BLaER1 (cell line): ENCODE measurements around the gene ATP13A2.

Experiments used
- H3K27ac ChIP-seq: shearing (Covaris generic); formaldehyde crosslinking; 2 replicates; pipeline ENCODE4 v1.8.1; 2022
- H3K27me3 ChIP-seq: shearing (Covaris generic); formaldehyde crosslinking; 2 replicates; pipeline ENCODE4 v1.8.1; 2022
- H3K36me3 ChIP-seq: shearing (Covaris generic); formaldehyde crosslinking; 2 replicates; pipeline ENCODE4 v1.8.1; 2022
- H3K4me1 ChIP-seq: shearing (Covaris generic); formaldehyde crosslinking; 2 replicates; pipeline ENCODE4 v1.8.1; 2022
- H3K4me2 ChIP-seq: shearing (Covaris generic); formaldehyde crosslinking; 2 replicates; pipeline ENCODE4 v1.8.1; 2022
- H3K4me3 ChIP-seq: shearing (Covaris generic); formaldehyde crosslinking; 2 replicates; pipeline ENCODE4 v1.8.1; 2022
- H3K9ac ChIP-seq: shearing (Covaris generic); formaldehyde crosslinking; 2 replicates; pipeline ENCODE4 v1.8.1; 2022
- H3K9me3 ChIP-seq: shearing (Covaris generic); formaldehyde crosslinking; 2 replicates; pipeline ENCODE4 v1.8.1; 2022
- H4K20me1 ChIP-seq: shearing (Covaris generic); formaldehyde crosslinking; 2 replicates; pipeline ENCODE4 v1.8.1; 2022
- Cebpa-rat ChIP-seq: shearing (Covaris generic); IDR thresholded peaks from 2 replicates; pipeline ENCODE4 v1.8.1; 2022

ATP13A2 gene

GRCh38 chr1:16993521-16994038 lies 18.1 kb downstream of the ATP13A2 start:
- Histone ChIP-seq H3K4me3 (no peak overlapping the region), H3K36me3 (peaks cover 54% of the 10 kb centered on the region), H3K27ac (no peak overlapping the region), H3K4me1 (peaks cover 21% of the 10 kb centered on the region), H3K27me3 (no peaks in the 10 kb centered on the region), H4K20me1 (no peaks in the 10 kb centered on the region; the same call in 1 of the 2 replicates), H3K9me3 (no peaks in the 10 kb centered on the region), H3K4me2 (peak overlapping the region; percentile 36), H3K9ac (no peak overlapping the region)
- no peak for TF ChIP-seq Cebpa-rat

- peaks cover 21% of the 10 kb centered on the region for H3K4me1 ChIP-seq
- no peak for TF ChIP-seq Cebpa-rat
Measured at GRCh38 chr1:16992675-16993074, 19.1 kb downstream of the ATP13A2 start.

GRCh38 chr1:16992102-16992501 lies 19.6 kb downstream of the ATP13A2 start:
- no peak overlapping the region for H3K4me3 ChIP-seq
- peaks cover 61% of the 10 kb centered on the region for H3K36me3 ChIP-seq
- no peak overlapping the region for H3K27ac ChIP-seq
- H4K20me1 ChIP-seq = no peaks in the 10 kb centered on the region; the same call in 1 of the 2 replicates
- H3K27me3 ChIP-seq = no peaks in the 10 kb centered on the region
- no peaks in the 10 kb centered on the region for H3K9me3 ChIP-seq
- H3K4me1 ChIP-seq = peaks cover 21% of the 10 kb centered on the region
- H3K9ac ChIP-seq = no peak overlapping the region
- no peak for TF ChIP-seq Cebpa-rat
- H3K4me2 ChIP-seq = no peak overlapping the region

More at GRCh38 chr1:16992675-16993074, 19.1 kb downstream of the ATP13A2 start:
- Histone ChIP-seq H3K4me2 (peak overlapping the region; percentile 36), H3K4me3 (no peak overlapping the region), H3K27me3 (no peaks in the 10 kb centered on the region), H4K20me1 (no peaks in the 10 kb centered on the region; the same call in 1 of the 2 replicates), H3K9me3 (no peaks in the 10 kb centered on the region), H3K9ac (no peak overlapping the region), H3K27ac (no peak overlapping the region), H3K36me3 (peaks cover 56% of the 10 kb centered on the region)

GRCh38 chr1:16991571-16991970 lies 20.2 kb downstream of the ATP13A2 start:
- no peak for TF ChIP-seq Cebpa-rat
- H3K9ac ChIP-seq = no peak overlapping the region
- no peaks in the 10 kb centered on the region for H3K27me3 ChIP-seq
- H3K9me3 ChIP-seq = no peaks in the 10 kb centered on the region
- H3K4me3 ChIP-seq = no peak overlapping the region
- H4K20me1 ChIP-seq = no peaks in the 10 kb centered on the region; the same call in 1 of the 2 replicates
- H3K36me3 ChIP-seq = peaks cover 61% of the 10 kb centered on the region
- no peak overlapping the region for H3K4me2 ChIP-seq
- peaks cover 21% of the 10 kb centered on the region for H3K4me1 ChIP-seq
- H3K27ac ChIP-seq = no peak overlapping the region

GRCh38 chr1:16989676-16990391 lies 21.9 kb downstream of the ATP13A2 start:
- Histone ChIP-seq H3K27ac (no peak overlapping the region), H4K20me1 (no peaks in the 10 kb centered on the region; the same call in 1 of the 2 replicates), H3K4me1 (peaks cover 35% of the 10 kb centered on the region), H3K9ac (no peak overlapping the region), H3K36me3 (peaks cover 55% of the 10 kb centered on the region), H3K4me3 (no peak overlapping the region), H3K9me3 (no peaks in the 10 kb centered on the region), H3K4me2 (no peak overlapping the region), H3K27me3 (no peaks in the 10 kb centered on the region)
- TF ChIP-seq Cebpa-rat = no peak

GRCh38 chr1:16988210-16988609 lies 23.5 kb downstream of the ATP13A2 start:
- H3K36me3 ChIP-seq = peaks cover 53% of the 10 kb centered on the region
- H3K4me2 ChIP-seq = no peak overlapping the region
- no peak overlapping the region for H3K27ac ChIP-seq
- H3K4me3 ChIP-seq = no peak overlapping the region
- H4K20me1 ChIP-seq = no peaks in the 10 kb centered on the region; the same call in 1 of the 2 replicates
- no peaks in the 10 kb centered on the region for H3K9me3 ChIP-seq
- H3K9ac ChIP-seq = no peak overlapping the region
- no peaks in the 10 kb centered on the region for H3K27me3 ChIP-seq
- peaks cover 29% of the 10 kb centered on the region for H3K4me1 ChIP-seq
- TF ChIP-seq Cebpa-rat = no peak

GRCh38 chr1:16986962-16987361 lies 24.8 kb downstream of the ATP13A2 start:
- Histone ChIP-seq H3K4me2 (no peak overlapping the region), H3K27me3 (0 out of 2 replicates have a peak, but pooled peaks cover 1% of the 10 kb centered on the region), H3K9ac (no peak overlapping the region), H3K4me1 (peaks cover 18% of the 10 kb centered on the region), H4K20me1 (no peaks in the 10 kb centered on the region; the same call in 1 of the 2 replicates), H3K9me3 (no peaks in the 10 kb centered on the region), H3K36me3 (peaks cover 49% of the 10 kb centered on the region), H3K4me3 (no peak overlapping the region), H3K27ac (no peak overlapping the region)
- TF ChIP-seq Cebpa-rat = no peak

GRCh38 chr1:16986560-16986959 lies 25.2 kb downstream of the ATP13A2 start:
- Histone ChIP-seq H4K20me1 (no peaks in the 10 kb centered on the region), H3K4me2 (no peak overlapping the region), H3K9ac (no peak overlapping the region), H3K4me3 (no peak overlapping the region), H3K27me3 (peaks cover 5% of the 10 kb centered on the region; the same call in 1 of the 2 replicates), H3K4me1 (peaks cover 18% of the 10 kb centered on the region), H3K9me3 (no peaks in the 10 kb centered on the region), H3K36me3 (peaks cover 45% of the 10 kb centered on the region), H3K27ac (no peak overlapping the region)
- TF ChIP-seq Cebpa-rat = no peak

- TF ChIP-seq Cebpa-rat = no peak
Measured at GRCh38 chr1:16986113-16986512, 25.6 kb downstream of the ATP13A2 start.

GRCh38 chr1:16984717-16985116 lies 27.0 kb downstream of the ATP13A2 start:
- Histone ChIP-seq H3K36me3 (peaks cover 38% of the 10 kb centered on the region), H3K9ac (no peak overlapping the region), H3K4me1 (peaks cover 19% of the 10 kb centered on the region), H3K4me2 (no peak overlapping the region), H3K27me3 (peaks cover 19% of the 10 kb centered on the region), H3K4me3 (no peak overlapping the region), H3K9me3 (no peaks in the 10 kb centered on the region), H3K27ac (no peak overlapping the region), H4K20me1 (no peaks in the 10 kb centered on the region)
- TF ChIP-seq Cebpa-rat = no peak

More at GRCh38 chr1:16986113-16986512, 25.6 kb downstream of the ATP13A2 start:
- Histone ChIP-seq H3K4me3 (no peak overlapping the region), H3K4me1 (peaks cover 18% of the 10 kb centered on the region), H3K4me2 (peak overlapping the region; percentile 39), H3K9ac (no peak overlapping the region), H3K27me3 (peaks cover 10% of the 10 kb centered on the region), H3K9me3 (no peaks in the 10 kb centered on the region), H3K27ac (no peak overlapping the region), H4K20me1 (no peaks in the 10 kb centered on the region), H3K36me3 (peaks cover 44% of the 10 kb centered on the region)
